GM13977 (cell line): ENCODE data around the gene SVOP.

Experiments
- DNase-seq: peaks from one replicate; pipeline ENCODE4 v3.0.0; 2012; ENCODE audit warnings: low spot score
- in situ Hi-C: fragments of 300-500 bp; cut with MboI; formaldehyde crosslinking; loops from one replicate; pipeline ENCODE4 v1.12.0; 2022; ENCODE audit warnings: low sequenced_read_pairs, low pct_unique_long_range_greater_than_20kb, mixed read lengths, inconsistent platforms; ENCODE audit not compliant: unreplicated experiment
- TF ChIP-seq, protein P1 (sequence below): IDR thresholded peaks from 2 replicates; pipeline ENCODE4 v1.5.1; 2012; ENCODE audit warnings: mild to moderate bottlenecking, control low read depth; ENCODE audit not compliant: insufficient read depth; ENCODE audit errors: extremely low read depth, missing control alignments

Gene SVOP

DNA sequence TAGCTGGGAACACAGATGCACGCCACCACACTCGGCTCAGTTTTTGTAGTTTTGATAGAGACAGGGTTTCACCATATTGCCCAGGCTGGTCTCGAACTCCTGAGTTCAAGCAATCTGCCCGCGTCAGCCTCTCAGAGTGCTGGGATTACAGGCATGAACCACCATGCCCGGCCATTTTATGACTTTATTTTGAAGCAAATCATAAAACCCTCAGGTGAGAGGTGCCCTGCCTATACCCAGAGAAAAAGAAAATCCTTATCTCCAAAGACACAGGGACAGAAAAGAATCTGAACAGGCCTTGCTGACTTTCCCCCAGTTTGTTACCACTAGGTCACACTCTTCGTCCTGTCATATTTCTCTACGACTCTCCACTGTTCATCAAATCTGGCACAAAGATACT lies 92.2 kb downstream of the SVOP start:
- in situ Hi-C loops, result no loop called here
- TF ChIP-seq, protein P1, sequence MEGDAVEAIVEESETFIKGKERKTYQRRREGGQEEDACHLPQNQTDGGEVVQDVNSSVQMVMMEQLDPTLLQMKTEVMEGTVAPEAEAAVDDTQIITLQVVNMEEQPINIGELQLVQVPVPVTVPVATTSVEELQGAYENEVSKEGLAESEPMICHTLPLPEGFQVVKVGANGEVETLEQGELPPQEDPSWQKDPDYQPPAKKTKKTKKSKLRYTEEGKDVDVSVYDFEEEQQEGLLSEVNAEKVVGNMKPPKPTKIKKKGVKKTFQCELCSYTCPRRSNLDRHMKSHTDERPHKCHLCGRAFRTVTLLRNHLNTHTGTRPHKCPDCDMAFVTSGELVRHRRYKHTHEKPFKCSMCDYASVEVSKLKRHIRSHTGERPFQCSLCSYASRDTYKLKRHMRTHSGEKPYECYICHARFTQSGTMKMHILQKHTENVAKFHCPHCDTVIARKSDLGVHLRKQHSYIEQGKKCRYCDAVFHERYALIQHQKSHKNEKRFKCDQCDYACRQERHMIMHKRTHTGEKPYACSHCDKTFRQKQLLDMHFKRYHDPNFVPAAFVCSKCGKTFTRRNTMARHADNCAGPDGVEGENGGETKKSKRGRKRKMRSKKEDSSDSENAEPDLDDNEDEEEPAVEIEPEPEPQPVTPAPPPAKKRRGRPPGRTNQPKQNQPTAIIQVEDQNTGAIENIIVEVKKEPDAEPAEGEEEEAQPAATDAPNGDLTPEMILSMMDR, result no peak
- no peak for DNase-seq

DNA sequence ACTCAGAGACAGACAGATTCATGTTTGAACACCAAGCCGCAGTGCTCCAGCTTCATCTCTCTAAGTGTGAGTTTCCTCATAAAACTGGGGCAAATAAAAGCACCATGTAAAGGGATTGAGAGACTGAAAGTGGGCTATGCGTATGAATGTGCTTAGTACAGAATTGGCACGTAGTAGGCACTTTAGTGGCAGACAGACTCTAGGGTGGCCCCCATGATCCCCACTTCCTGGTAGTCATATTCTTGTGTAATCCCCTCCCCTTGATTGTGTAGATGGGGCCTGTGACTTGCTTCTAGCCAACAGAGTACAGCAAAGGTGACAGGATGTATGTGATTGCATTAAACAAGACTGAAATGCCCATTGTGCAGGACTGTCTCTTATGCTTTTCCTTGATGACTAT lies 98.0 kb downstream of the SVOP start:
- in situ Hi-C loops, result no loop called here
- DNase-seq, result no peak
- TF ChIP-seq, protein P1, result no peak

DNA sequence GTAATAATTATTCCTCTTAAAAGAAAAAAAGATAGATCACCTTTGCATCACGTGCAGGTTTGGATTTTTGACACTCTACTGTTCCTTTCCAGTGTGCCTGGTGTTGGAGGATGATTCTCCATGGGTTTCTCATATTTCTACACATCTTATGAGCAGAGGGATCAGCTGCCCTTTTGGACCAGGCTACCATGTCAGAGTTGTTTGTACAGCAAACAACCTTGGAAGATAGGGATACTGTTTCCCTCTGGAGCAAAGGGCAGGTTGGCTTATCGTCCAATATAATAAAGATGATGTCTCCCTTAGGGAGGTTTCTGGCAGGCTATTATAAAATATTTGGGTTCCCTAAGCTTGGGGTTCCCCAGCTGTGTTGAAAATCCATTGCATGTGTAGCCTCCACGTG lies 98.9 kb downstream of the SVOP start:
- no peak for DNase-seq
- TF ChIP-seq, protein P1, result no peak
- in situ Hi-C loops, result no loop called here

DNA sequence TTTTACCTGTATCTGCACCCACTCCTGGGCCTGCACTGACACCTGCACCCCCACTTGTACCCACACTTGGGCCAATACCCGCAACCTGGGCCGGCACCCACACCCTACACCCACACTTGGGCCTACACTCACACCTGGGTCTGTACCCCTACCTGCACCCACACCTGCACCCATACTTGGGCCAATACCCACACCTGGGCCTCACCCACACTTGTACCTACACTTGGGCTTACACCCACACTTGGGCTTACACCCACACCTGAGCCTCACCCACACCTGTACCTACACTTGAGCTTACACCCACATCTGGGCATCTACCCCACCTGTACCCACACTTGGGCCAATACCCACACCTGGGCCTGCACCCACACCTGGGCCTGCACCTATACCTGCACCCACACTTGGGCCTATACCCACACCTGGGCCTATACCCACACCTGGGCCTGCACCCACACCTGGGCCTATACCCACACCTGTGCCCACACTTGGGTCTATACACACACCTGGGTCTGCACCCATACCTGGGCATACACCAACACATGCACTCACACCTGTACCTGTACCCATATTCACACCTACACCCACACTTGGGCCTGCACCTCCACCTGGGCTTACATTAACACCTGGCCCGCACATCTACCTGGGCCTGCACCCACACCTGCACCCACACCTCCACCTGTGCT lies 101.8 kb downstream of the SVOP start:
- DNase-seq, result no peak
- in situ Hi-C loops, result no loop called here
- TF ChIP-seq, protein P1, result no peak

DNA sequence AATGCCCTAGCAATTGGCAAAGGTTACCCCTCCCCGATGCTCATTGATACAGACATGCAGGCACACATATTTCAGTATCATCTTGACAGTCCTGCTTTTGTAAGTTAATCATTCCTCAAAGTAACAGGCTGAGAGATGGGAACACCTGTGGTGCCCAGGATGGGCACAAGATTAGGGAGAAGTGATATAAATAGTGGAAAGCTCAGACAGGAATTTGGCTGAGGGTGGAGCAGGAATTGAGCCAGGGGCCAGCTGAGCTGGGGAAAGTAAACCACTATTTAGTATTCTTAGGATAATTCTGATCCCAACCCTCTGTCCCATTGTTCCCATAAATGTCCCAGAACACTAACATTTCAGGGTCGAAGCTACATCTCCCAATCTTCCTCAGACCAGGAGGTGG lies 102.7 kb downstream of the SVOP start:
- in situ Hi-C loops, result no loop called here
- no peak for DNase-seq
- TF ChIP-seq, protein P1, result no peak

DNA sequence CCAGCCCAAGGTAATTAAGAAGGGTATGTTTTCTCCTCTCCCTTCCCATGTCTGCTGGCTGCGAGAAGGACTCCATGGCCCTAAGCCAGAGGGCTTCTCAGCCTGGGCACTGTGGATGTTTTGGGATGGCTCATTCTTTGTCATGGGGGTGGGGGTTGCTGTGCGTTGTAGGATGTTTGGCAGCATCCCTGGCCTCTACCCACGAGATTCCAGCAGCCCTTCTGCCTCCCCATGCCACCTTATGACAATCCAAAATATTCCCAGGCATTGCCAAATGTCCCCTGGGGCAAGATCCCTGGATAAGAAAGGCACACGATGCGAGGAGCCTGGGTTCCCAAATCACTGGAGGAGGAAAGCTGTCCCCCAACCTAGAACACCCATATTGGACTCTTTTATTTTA lies 104.5 kb downstream of the SVOP start:
- TF ChIP-seq, protein P1, result no peak
- no peak for DNase-seq
- in situ Hi-C loops, result no loop called here
